Caco-2 (cell line): ENCODE data around the gene PARM1. TPM values are rescaled to one million over a fixed set of nuclear protein-coding genes. Genes with fewer than 3 reads are reported as not detected.

Experiments
- BruUV-seq: library from RNA; stranded (reverse); fragments of 400-500 nt; replicated peaks from 2 replicates; lab custom pipeline; 2021; lab: Mats Ljungman, UMichigan
- CTCF ChIA-PET: fragments of 300-600 bp; sonication (Branson Sonifier 250); formaldehyde crosslinking; loops from one replicate; lab custom pipeline; 2022; ENCODE audit warnings: antibody characterized with exemption; lab: Charles Lee
- POLR2A ChIA-PET: fragments of 300-600 bp; sonication (Branson Sonifier 250); formaldehyde crosslinking; loops from one replicate; lab custom pipeline; 2022; ENCODE audit warnings: antibody characterized with exemption; lab: Charles Lee
- DNase-seq, 2 experiments: peaks; one replicate each; pipeline versions ENCODE4 v3.0.0 to v3.0.0-alpha.2; 2020 to 2022
- H3K27me3 ChIP-seq: replicated peaks from 2 replicates; pipeline ENCODE4 v1.6.0; 2011; ENCODE audit warnings: low read length; ENCODE audit not compliant: control insufficient read depth, insufficient read depth
- H3K36me3 ChIP-seq: 2 replicates; pipeline ENCODE4 v1.5.1; 2011; ENCODE audit warnings: low read length; ENCODE audit not compliant: control insufficient read depth, insufficient read depth
- H3K4me1 ChIP-seq: fragments of 250-450 bp; sonication (Bioruptor Pico); 2 replicates; pipeline ENCODE4 v1.5.1; 2020; ENCODE audit warnings: mild to moderate bottlenecking
- H3K4me3 ChIP-seq: 2 replicates; pipeline ENCODE4 v1.5.1; 2011; ENCODE audit warnings: low read depth, mild to moderate bottlenecking, control low read depth, low read length
- H3K9me3 ChIP-seq: fragments of 250-450 bp; sonication (Bioruptor Pico); 2 replicates; pipeline ENCODE4 v1.5.1; 2020; ENCODE audit warnings: mild to moderate bottlenecking, moderate library complexity
- H3K27ac Mint-ChIP-seq: one replicate; pipeline ENCODE4 v1.8.0; 2022; ENCODE audit warnings: mixed read lengths; ENCODE audit not compliant: unreplicated experiment
- H3K27me3 Mint-ChIP-seq: one replicate; pipeline ENCODE4 v1.8.0; 2022; ENCODE audit warnings: mixed read lengths; ENCODE audit not compliant: insufficient read depth, unreplicated experiment
- H3K36me3 Mint-ChIP-seq: one replicate; pipeline ENCODE4 v1.8.0; 2022; ENCODE audit warnings: mild to moderate bottlenecking, mixed read lengths; ENCODE audit not compliant: insufficient read depth, unreplicated experiment
- H3K4me1 Mint-ChIP-seq: one replicate; pipeline ENCODE4 v1.8.0; 2022; ENCODE audit warnings: low read depth, mixed read lengths; ENCODE audit not compliant: unreplicated experiment
- H3K4me3 Mint-ChIP-seq: one replicate; pipeline ENCODE4 v1.8.0; 2022; ENCODE audit warnings: mild to moderate bottlenecking, moderate library complexity, mixed read lengths; ENCODE audit not compliant: unreplicated experiment
- H3K9me3 Mint-ChIP-seq: one replicate; pipeline ENCODE4 v1.8.0; 2022; ENCODE audit warnings: mixed read lengths; ENCODE audit not compliant: unreplicated experiment
- CTCF ChIP-seq, 2 experiments: fragments of 200-600 bp in 1 of 2; IDR thresholded peaks; 1 replicate in 1 of 2; 2 replicates in 1 of 2; pipeline versions ENCODE4 v1.5.1 to v1.8.0; 2011 to 2022; ENCODE audit warnings: antibody characterized with exemption in 1 of 2, control low read depth in 1 of 2, inconsistent platforms in 1 of 2, low read depth in 1 of 2, low read length in 1 of 2, mild to moderate bottlenecking in 1 of 2, moderate library complexity in 1 of 2; ENCODE audit not compliant: insufficient read depth in 1 of 2, severe bottlenecking in 1 of 2, unreplicated experiment in 1 of 2
- intact Hi-C: fragments of 100-400 bp; cut with micrococcal nuclease; formaldehyde crosslinking; loops from one replicate; pipeline ENCODE4 v1.10.0; 2022; ENCODE audit not compliant: unreplicated experiment
- total RNA-seq: library from RNA; stranded (reverse); gene quantifications from 2 replicates; pipeline ENCODE4 v1.2.3, GENCODE V29; 2022

PARM1 gene
- total RNA-seq, 1 experiment from 2014 or later: 1.7 TPM

GRCh38 chr4:75087865-75088264 is 154.9 kb downstream of the PARM1 start:
- ChIA-PET CTCF (no interaction called here), POLR2A (no interaction called here)
- no peaks in the 10 kb centered on the region for H3K27me3 ChIP-seq
- BruUV-seq: no TSS peak
- H3K9me3 Mint-ChIP-seq: no peaks in the 10 kb centered on the region
- DNase-seq: no peak
- H3K36me3 Mint-ChIP-seq: no peaks in the 10 kb centered on the region
- H3K4me3 ChIP-seq: no peak overlapping the region
- H3K27ac Mint-ChIP-seq: no peak overlapping the region
- no peaks in the 10 kb centered on the region for H3K9me3 ChIP-seq
- TF ChIP-seq CTCF (IDR thresholded peaks at IDR 0.05; ENCODE audit: insufficient read depth in 1 of 2, low read depth in 1 of 2, low read length in 1 of 2, severe bottlenecking in 1 of 2, unreplicated experiment in 1 of 2): no peak
- H3K4me1 Mint-ChIP-seq: no peaks in the 10 kb centered on the region
- H3K27me3 Mint-ChIP-seq: no peaks in the 10 kb centered on the region
- H3K4me1 ChIP-seq: no peaks in the 10 kb centered on the region
- no peak overlapping the region for H3K4me3 Mint-ChIP-seq
- H3K36me3 ChIP-seq: no peaks in the 10 kb centered on the region
- intact Hi-C loops: no loop called here

DNA sequence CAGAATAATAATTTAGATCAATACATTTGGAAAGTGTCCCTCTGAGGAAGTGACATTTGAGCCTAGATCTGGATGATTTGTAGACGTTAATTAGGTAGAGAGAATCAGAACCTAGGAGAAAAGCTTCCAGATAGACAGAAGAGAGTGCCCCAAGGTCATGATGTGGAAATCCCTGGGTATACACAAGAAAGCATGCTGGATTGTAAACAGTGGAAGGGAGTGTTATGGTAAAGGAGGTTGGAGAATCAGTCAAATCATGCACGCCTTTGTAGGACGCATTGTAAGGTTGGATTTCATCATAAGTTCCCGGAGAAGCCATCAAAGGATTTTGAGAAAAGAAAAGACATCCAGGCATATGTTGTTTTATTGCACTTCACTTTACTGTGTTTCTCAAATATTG is 156.3 kb downstream of the PARM1 start:
- H3K4me3 Mint-ChIP-seq: no peak overlapping the region
- no peak for TF ChIP-seq CTCF (IDR thresholded peaks at IDR 0.05; ENCODE audit: insufficient read depth in 1 of 2, low read depth in 1 of 2, low read length in 1 of 2, severe bottlenecking in 1 of 2, unreplicated experiment in 1 of 2)
- H3K27me3 Mint-ChIP-seq: no peaks in the 10 kb centered on the region
- H3K27ac Mint-ChIP-seq: no peak overlapping the region
- H3K4me1 Mint-ChIP-seq: no peaks in the 10 kb centered on the region
- Histone ChIP-seq H3K36me3 (no peaks in the 10 kb centered on the region), H3K27me3 (no peaks in the 10 kb centered on the region), H3K4me3 (no peak overlapping the region), H3K9me3 (no peaks in the 10 kb centered on the region), H3K4me1 (no peaks in the 10 kb centered on the region)
- no peaks in the 10 kb centered on the region for H3K9me3 Mint-ChIP-seq
- intact Hi-C loops: no loop called here
- no TSS peak for BruUV-seq
- DNase-seq: no peak
- ChIA-PET CTCF (no interaction called here), POLR2A (no interaction called here)
- H3K36me3 Mint-ChIP-seq: no peaks in the 10 kb centered on the region

DNA sequence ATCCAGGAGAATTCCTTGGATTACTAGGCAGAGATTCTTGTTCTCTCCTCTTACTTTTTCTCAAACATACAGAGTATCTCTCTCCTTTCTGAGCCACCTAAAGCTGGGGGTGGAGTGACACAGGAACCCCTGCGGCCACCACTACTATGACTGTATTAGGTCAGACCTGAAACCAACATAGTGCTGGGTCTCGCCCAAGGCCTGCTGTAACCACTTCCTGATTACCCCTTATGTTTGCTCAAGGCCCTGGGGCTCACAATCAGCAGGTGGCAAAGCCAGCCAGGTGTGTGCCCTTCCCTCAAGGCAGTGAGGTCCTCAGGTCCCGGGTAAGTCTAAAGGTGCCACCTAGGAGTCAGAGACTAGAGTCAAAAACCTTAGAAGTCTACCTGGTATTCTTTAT is 166.4 kb downstream of the PARM1 start:
- no peak for TF ChIP-seq CTCF (IDR thresholded peaks at IDR 0.05; ENCODE audit: insufficient read depth in 1 of 2, low read depth in 1 of 2, low read length in 1 of 2, severe bottlenecking in 1 of 2, unreplicated experiment in 1 of 2)
- Histone ChIP-seq H3K9me3 (peaks cover 17% of the 10 kb centered on the region), H3K4me3 (no peak overlapping the region), H3K4me1 (no peaks in the 10 kb centered on the region), H3K36me3 (no peaks in the 10 kb centered on the region), H3K27me3 (no peaks in the 10 kb centered on the region)
- no TSS peak for BruUV-seq
- ChIA-PET POLR2A (no interaction called here), CTCF (no interaction called here)
- DNase-seq: no peak
- no peaks in the 10 kb centered on the region for H3K36me3 Mint-ChIP-seq
- intact Hi-C loops: no loop called here
- no peak overlapping the region for H3K4me3 Mint-ChIP-seq
- no peaks in the 10 kb centered on the region for H3K4me1 Mint-ChIP-seq
- peaks cover 26% of the 10 kb centered on the region for H3K9me3 Mint-ChIP-seq
- no peak overlapping the region for H3K27ac Mint-ChIP-seq
- H3K27me3 Mint-ChIP-seq: no peaks in the 10 kb centered on the region

Other genes with a start within 250 kb of the PARM1 start
- 0.09 and 0.14 TPM in 2 replicates for gene BTC, start 138.6 kb upstream of the PARM1 start, total RNA-seq